Astrocyte (in vitro differentiated cells and primary cell): ENCODE results near the gene TMEM273. TPM values are rescaled to one million over a fixed set of nuclear protein-coding genes. Genes with fewer than 3 reads are reported as not detected.

Experiments used
- DNase-seq: peaks from one replicate; pipeline ENCODE4 v3.0.0-alpha.2; 2010; ENCODE audit warnings: low read depth
- FAIRE-seq: peaks from 2 replicates; lab custom pipeline; 2011; peaks lifted over from hg19 to GRCh38; lab: Jason Lieb, UNC
- H2AFZ ChIP-seq: 2 replicates; pipeline ENCODE4 v1.6.0; 2012; ENCODE audit warnings: low read depth, low read length, inconsistent platforms
- H3K27ac ChIP-seq: 2 replicates; pipeline ENCODE4 v1.5.1; 2011; ENCODE audit warnings: low read depth, low read length, inconsistent platforms
- H3K27me3 ChIP-seq: 2 replicates; pipeline ENCODE4 v1.6.0; 2011; ENCODE audit warnings: low read length, inconsistent platforms; ENCODE audit not compliant: insufficient read depth
- H3K36me3 ChIP-seq: 2 replicates; pipeline ENCODE4 v1.5.1; 2011; ENCODE audit warnings: low read length, inconsistent platforms; ENCODE audit not compliant: insufficient read depth
- H3K4me1 ChIP-seq: 2 replicates; pipeline ENCODE4 v1.5.1; 2011; ENCODE audit warnings: low read length, inconsistent platforms; ENCODE audit not compliant: insufficient read depth
- H3K4me2 ChIP-seq: 2 replicates; pipeline ENCODE4 v1.6.0; 2012; ENCODE audit warnings: low read length, inconsistent platforms
- H3K4me3 ChIP-seq: 2 replicates; pipeline ENCODE4 v1.5.1; 2011; ENCODE audit warnings: low read depth, mild to moderate bottlenecking, low read length, inconsistent platforms; ENCODE audit not compliant: insufficient read depth
- H3K79me2 ChIP-seq: 2 replicates; pipeline ENCODE4 v1.6.0; 2012; ENCODE audit warnings: mild to moderate bottlenecking, low read length, inconsistent platforms; ENCODE audit not compliant: insufficient read depth
- H3K9ac ChIP-seq: 2 replicates; pipeline ENCODE4 v1.6.0; 2012; ENCODE audit warnings: mild to moderate bottlenecking, low read length, inconsistent platforms
- H3K9me3 ChIP-seq: 2 replicates; pipeline ENCODE4 v1.5.1; 2012; ENCODE audit warnings: low read depth, mild to moderate bottlenecking, low read length, inconsistent platforms; ENCODE audit not compliant: insufficient read depth
- H4K20me1 ChIP-seq: 2 replicates; pipeline ENCODE4 v1.6.0; 2012; ENCODE audit warnings: low read length, inconsistent platforms; ENCODE audit not compliant: insufficient read depth
- H3K27ac Mint-ChIP-seq: one replicate; pipeline ENCODE4 v1.8.0; 2021; ENCODE audit warnings: mild to moderate bottlenecking, mixed read lengths; ENCODE audit not compliant: unreplicated experiment
- H3K27me3 Mint-ChIP-seq: one replicate; pipeline ENCODE4 v1.8.0; 2021; ENCODE audit warnings: low read depth, mixed read lengths; ENCODE audit not compliant: unreplicated experiment
- H3K36me3 Mint-ChIP-seq: one replicate; pipeline ENCODE4 v1.8.0; 2021; ENCODE audit warnings: low read depth, mixed read lengths; ENCODE audit not compliant: unreplicated experiment
- H3K4me1 Mint-ChIP-seq: one replicate; pipeline ENCODE4 v1.8.0; 2021; ENCODE audit warnings: low read depth, mixed read lengths; ENCODE audit not compliant: unreplicated experiment
- H3K4me3 Mint-ChIP-seq: one replicate; pipeline ENCODE4 v1.8.0; 2021; ENCODE audit warnings: mild to moderate bottlenecking, moderate library complexity, mixed read lengths; ENCODE audit not compliant: unreplicated experiment
- H3K9me3 Mint-ChIP-seq: one replicate; pipeline ENCODE4 v1.8.0; 2021; ENCODE audit warnings: mild to moderate bottlenecking, mixed read lengths; ENCODE audit not compliant: unreplicated experiment
- EZH2 ChIP-seq: IDR thresholded peaks from 2 replicates; pipeline ENCODE4 v1.6.1; 2012; ENCODE audit warnings: mild to moderate bottlenecking, low read length, inconsistent platforms; ENCODE audit not compliant: insufficient read depth
- total RNA-seq: library from RNA; stranded (reverse); gene quantifications from 2 replicates; pipeline ENCODE4 v1.2.1, GENCODE V29; 2021
- TF ChIP-seq, protein P1 (sequence below): IDR thresholded peaks from 2 replicates; pipeline ENCODE4 v1.5.1; 2011; ENCODE audit warnings: low read depth, mild to moderate bottlenecking, inconsistent platforms, low read length, moderate library complexity; ENCODE audit not compliant: insufficient read depth

TMEM273 gene
- total RNA-seq, 1 donor from 2014 or later, result not detected

- peaks cover 4% of the 10 kb centered on the region for H3K4me1 ChIP-seq
- H3K4me3 ChIP-seq, result no peak overlapping the region
- H3K9me3 ChIP-seq, result no peaks in the 10 kb centered on the region
- H3K27me3 Mint-ChIP-seq, result peaks cover 17% of the 10 kb centered on the region
- H4K20me1 ChIP-seq, result no peaks in the 10 kb centered on the region
- no peaks in the 10 kb centered on the region for H3K36me3 Mint-ChIP-seq
- H3K4me1 Mint-ChIP-seq, result peaks cover 5% of the 10 kb centered on the region
- no peaks in the 10 kb centered on the region for H3K9me3 Mint-ChIP-seq
- no peak overlapping the region for H2AFZ ChIP-seq
- no peak overlapping the region for H3K9ac ChIP-seq
- H3K79me2 ChIP-seq, result no peaks in the 10 kb centered on the region
- H3K27ac ChIP-seq, result no peak overlapping the region
- H3K36me3 ChIP-seq, result no peaks in the 10 kb centered on the region
- DNase-seq, result no peak
- no peak for TF ChIP-seq EZH2
- TF ChIP-seq, protein P1, sequence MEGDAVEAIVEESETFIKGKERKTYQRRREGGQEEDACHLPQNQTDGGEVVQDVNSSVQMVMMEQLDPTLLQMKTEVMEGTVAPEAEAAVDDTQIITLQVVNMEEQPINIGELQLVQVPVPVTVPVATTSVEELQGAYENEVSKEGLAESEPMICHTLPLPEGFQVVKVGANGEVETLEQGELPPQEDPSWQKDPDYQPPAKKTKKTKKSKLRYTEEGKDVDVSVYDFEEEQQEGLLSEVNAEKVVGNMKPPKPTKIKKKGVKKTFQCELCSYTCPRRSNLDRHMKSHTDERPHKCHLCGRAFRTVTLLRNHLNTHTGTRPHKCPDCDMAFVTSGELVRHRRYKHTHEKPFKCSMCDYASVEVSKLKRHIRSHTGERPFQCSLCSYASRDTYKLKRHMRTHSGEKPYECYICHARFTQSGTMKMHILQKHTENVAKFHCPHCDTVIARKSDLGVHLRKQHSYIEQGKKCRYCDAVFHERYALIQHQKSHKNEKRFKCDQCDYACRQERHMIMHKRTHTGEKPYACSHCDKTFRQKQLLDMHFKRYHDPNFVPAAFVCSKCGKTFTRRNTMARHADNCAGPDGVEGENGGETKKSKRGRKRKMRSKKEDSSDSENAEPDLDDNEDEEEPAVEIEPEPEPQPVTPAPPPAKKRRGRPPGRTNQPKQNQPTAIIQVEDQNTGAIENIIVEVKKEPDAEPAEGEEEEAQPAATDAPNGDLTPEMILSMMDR, result no peak
- H3K27me3 ChIP-seq, result no peaks in the 10 kb centered on the region
- no peak overlapping the region for H3K4me2 ChIP-seq
- no peak for FAIRE-seq
- no peak overlapping the region for H3K4me3 Mint-ChIP-seq
- no peak overlapping the region for H3K27ac Mint-ChIP-seq
Observed at GRCh38 chr10:49123981-49124950, 63.9 kb downstream of the TMEM273 start.

GRCh38 chr10:49120911-49121310 is 67.3 kb downstream of the TMEM273 start:
- H3K9ac ChIP-seq, result no peak overlapping the region
- H3K36me3 ChIP-seq, result no peaks in the 10 kb centered on the region
- no peak overlapping the region for H3K4me2 ChIP-seq
- peaks cover 16% of the 10 kb centered on the region for H3K4me1 Mint-ChIP-seq
- H3K27me3 Mint-ChIP-seq, result peaks cover 11% of the 10 kb centered on the region
- H3K4me1 ChIP-seq, result peaks cover 4% of the 10 kb centered on the region
- H3K79me2 ChIP-seq, result no peaks in the 10 kb centered on the region
- H2AFZ ChIP-seq, result no peak overlapping the region
- H3K36me3 Mint-ChIP-seq, result no peaks in the 10 kb centered on the region
- DNase-seq (no peak), FAIRE-seq (no peak)
- H3K9me3 ChIP-seq, result no peaks in the 10 kb centered on the region
- no peak overlapping the region for H3K4me3 Mint-ChIP-seq
- no peak for TF ChIP-seq EZH2
- TF ChIP-seq, protein P1, result no peak
- no peaks in the 10 kb centered on the region for H3K9me3 Mint-ChIP-seq
- no peak overlapping the region for H3K27ac Mint-ChIP-seq
- H4K20me1 ChIP-seq, result no peaks in the 10 kb centered on the region
- H3K27me3 ChIP-seq, result no peaks in the 10 kb centered on the region
- no peak overlapping the region for H3K27ac ChIP-seq
- H3K4me3 ChIP-seq, result no peak overlapping the region

DNA sequence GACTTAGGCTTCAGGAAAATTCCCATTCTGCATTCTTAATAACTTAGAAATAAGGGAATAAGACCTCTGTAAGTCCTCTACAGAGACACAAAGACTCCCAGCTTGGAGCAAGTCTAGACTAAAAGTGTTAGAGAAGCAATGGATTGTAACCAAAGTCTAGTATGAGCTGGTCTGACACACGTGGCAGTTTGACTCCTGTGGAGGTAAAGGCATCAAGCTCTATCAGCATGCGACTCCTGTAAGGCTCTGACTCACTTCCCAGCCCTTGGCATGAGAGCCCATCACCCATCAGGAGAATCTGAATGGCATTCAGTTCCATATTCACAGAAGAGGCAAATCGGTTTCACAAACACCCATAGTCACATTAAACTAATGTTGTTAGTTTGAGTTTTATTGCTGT is 68.4 kb downstream of the TMEM273 start:
- Mint-ChIP-seq H3K9me3 (no peaks in the 10 kb centered on the region), H3K27me3 (peaks cover 13% of the 10 kb centered on the region), H3K27ac (peak overlapping the region; percentile 22), H3K4me3 (no peak overlapping the region), H3K4me1 (peaks cover 16% of the 10 kb centered on the region), H3K36me3 (no peaks in the 10 kb centered on the region)
- Histone ChIP-seq H3K9ac (no peak overlapping the region), H3K4me3 (no peak overlapping the region), H2AFZ (no peak overlapping the region), H4K20me1 (no peaks in the 10 kb centered on the region), H3K27ac (no peak overlapping the region), H3K79me2 (no peaks in the 10 kb centered on the region), H3K9me3 (no peaks in the 10 kb centered on the region), H3K36me3 (no peaks in the 10 kb centered on the region), H3K4me2 (no peak overlapping the region), H3K27me3 (no peaks in the 10 kb centered on the region), H3K4me1 (peaks cover 6% of the 10 kb centered on the region)
- DNase-seq, result peak; percentile 55
- FAIRE-seq, result no peak
- TF ChIP-seq, protein P1, result no peak
- no peak for TF ChIP-seq EZH2
